ENCODE measurements around the gene ERCC6L. TPM values are rescaled to one million over a fixed set of nuclear protein-coding genes. Genes with fewer than 3 reads are reported as not detected.

ERCC6L gene
- total and polyA plus RNA-seq, 10 of the 15 experiments (the other 5 are each of a cell fraction or from before 2014, with no cell fraction given): 4.7 to 13.1 (median 7.7) TPM

- H3K9me3 ChIP-seq (replicated peaks; ENCODE audit: control insufficient read depth, insufficient read depth, low read length): no peaks in the 10 kb centered on the region
- H2AFZ ChIP-seq (ENCODE audit: control insufficient read depth, low read depth, low read length): no peak overlapping the region
- RAD21 ChIA-PET (ENCODE audit: unreplicated experiment): no interaction called here
- WGBS (ENCODE audit: insufficient coverage, insufficient replicate concordance, low lambda C conversion rate, missing lambda C conversion rate): 72% methylated on average over 4 of the region's 4 CpGs
- BruUV-seq (replicated peaks): no TSS peak
- SMC1A ChIA-PET (ENCODE audit: uncharacterized antibody, unreplicated experiment): no interaction called here
- DNase-seq (ENCODE audit: low read depth, low spot score): no peak
- H3K4me2 ChIP-seq (ENCODE audit: control insufficient read depth, insufficient read depth): no peak overlapping the region
- no peak overlapping the region for H3K4me3 ChIP-seq
- in situ Hi-C loops (cut with MboI) (no loop called here), intact Hi-C loops (cut with micrococcal nuclease; ENCODE audit: unreplicated experiment) (no loop called here)
- no peak overlapping the region for H3K9ac ChIP-seq (ENCODE audit: control insufficient read depth, insufficient read depth, low read length)
- no peaks in the 10 kb centered on the region for H3K27me3 ChIP-seq (replicated peaks in 1 of 2; ENCODE audit: control insufficient read depth in 2 of 2, insufficient read depth in 2 of 2, low read length in 1 of 2)
- CTCF ChIA-PET: interaction anchor here (0.7 kb wide), 1 partner anchor 1265 kb away, joined by 3 read pairs; no protein-coding TSS in a partner anchor
- H3K27ac ChIP-seq (ENCODE audit: control insufficient read depth, insufficient read depth): no peak overlapping the region
- H3K4me1 ChIP-seq (ENCODE audit: control insufficient read depth, insufficient read depth, low read length): no peaks in the 10 kb centered on the region
- H3K36me3 ChIP-seq (ENCODE audit: control insufficient read depth in 2 of 2, insufficient read depth in 2 of 2, low read length in 1 of 2): no peaks in the 10 kb centered on the region
- POLR2A ChIA-PET: no interaction called here
- no peaks in the 10 kb centered on the region for H3K79me2 ChIP-seq (ENCODE audit: control insufficient read depth, insufficient read depth, low read length)
- TF ChIP-seq RCOR1 (conservative IDR thresholded peaks at IDR 0.05; ENCODE audit: low read depth, low read length): no peak
- no peak for TF ChIP-seq MYC (IDR thresholded peaks at IDR 0.05; ENCODE audit: insufficient read depth, insufficient read length, insufficient replicate concordance, low read length, severe bottlenecking)
- TF ChIP-seq IKZF1 (conservative IDR thresholded peaks at IDR 0.05): no peak
- TF ChIP-seq RELB (IDR thresholded peaks at IDR 0.05; ENCODE audit: low read depth): no peak
- no peak for TF ChIP-seq ZNF274 (IDR thresholded peaks at IDR 0.05; ENCODE audit: insufficient read depth, insufficient read length)
- TF ChIP-seq SUZ12 (IDR thresholded peaks at IDR 0.05; ENCODE audit: unreplicated experiment): no peak
- ATAC-seq: no peak
- H4K20me1 ChIP-seq (ENCODE audit: control insufficient read depth, insufficient read depth): no peaks in the 10 kb centered on the region
- no peak for FAIRE-seq
Measured at GRCh38 chrX:72208126-72208800, 30.6 kb downstream of the ERCC6L start.
